Measurements from ENCODE around the gene SORBS1.

DNA sequence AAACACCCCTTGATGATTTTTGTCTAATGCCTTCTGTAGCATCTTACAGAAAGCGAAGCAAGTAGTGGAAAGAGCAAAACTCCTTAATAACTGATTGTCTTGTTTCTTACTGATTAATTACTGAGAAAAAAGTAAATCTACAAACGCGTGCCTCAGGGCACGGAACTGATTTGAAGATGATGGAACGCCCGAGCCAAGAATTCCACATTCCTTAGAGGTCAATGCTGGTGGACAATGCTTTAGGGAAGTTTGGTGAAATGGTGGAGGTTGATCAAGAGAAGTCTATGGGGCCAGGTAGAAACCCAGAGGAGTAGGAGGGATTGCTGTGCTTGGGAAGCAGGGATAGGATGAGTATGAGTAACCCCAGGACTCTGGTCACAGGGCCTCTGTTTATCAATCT, 5.0 kb upstream of the SORBS1 start:
- TF ChIP-seq POLR2A (IDR thresholded peaks at IDR 0.05): no peak
- TF ChIP-seq, protein P1, sequence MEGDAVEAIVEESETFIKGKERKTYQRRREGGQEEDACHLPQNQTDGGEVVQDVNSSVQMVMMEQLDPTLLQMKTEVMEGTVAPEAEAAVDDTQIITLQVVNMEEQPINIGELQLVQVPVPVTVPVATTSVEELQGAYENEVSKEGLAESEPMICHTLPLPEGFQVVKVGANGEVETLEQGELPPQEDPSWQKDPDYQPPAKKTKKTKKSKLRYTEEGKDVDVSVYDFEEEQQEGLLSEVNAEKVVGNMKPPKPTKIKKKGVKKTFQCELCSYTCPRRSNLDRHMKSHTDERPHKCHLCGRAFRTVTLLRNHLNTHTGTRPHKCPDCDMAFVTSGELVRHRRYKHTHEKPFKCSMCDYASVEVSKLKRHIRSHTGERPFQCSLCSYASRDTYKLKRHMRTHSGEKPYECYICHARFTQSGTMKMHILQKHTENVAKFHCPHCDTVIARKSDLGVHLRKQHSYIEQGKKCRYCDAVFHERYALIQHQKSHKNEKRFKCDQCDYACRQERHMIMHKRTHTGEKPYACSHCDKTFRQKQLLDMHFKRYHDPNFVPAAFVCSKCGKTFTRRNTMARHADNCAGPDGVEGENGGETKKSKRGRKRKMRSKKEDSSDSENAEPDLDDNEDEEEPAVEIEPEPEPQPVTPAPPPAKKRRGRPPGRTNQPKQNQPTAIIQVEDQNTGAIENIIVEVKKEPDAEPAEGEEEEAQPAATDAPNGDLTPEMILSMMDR (IDR thresholded peaks at IDR 0.05): no peak
